ENCODE results near the gene C20orf204.
A peak's percentile ranks its signal among the peaks of the same experiment; 100 is the strongest.

Gene C20orf204

GRCh38 chr20:64027981-64028685 lies 7.8 kb upstream of the C20orf204 start:
- DNase-seq: no peak

DNA sequence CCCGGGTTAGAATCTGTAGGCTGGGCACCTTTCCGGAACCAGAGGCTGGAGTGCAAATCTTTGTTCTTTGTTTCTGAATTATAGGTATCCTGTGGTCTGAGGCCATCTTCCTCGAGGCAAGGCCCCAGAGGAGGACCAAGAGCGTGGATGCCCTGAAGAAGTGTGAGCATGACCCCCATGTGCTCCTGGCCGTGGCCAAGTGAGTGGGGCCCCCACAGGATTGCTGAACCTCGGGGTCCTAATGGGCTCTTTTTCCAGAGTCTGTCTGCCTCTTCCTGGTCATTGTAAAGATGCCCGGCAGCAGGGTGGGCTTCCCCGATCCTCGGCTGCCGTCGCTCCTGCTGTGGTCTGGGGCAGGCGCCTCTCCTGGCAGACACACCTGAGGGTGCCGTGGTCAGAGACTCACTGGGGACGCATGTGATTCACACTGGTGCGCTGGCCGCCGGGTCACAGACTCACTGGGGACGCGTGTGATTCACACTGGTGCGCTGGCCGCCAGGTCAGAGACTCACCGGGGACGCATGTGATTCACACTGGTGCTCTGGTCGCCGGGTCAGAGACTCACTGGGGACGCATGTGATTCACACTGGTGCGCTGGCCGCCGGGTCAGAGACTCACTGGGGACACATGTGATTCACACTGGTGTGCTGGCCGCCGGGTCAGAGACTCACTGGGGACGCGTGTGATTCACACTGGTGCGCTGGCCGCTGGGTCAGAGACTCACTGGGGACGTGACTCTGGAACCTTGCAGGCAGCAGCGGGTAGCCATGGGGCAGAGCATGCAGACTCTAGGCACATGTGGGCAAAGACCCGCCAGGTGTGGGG lies 6.5 kb upstream of the C20orf204 start:
- DNase-seq: no peak

DNA sequence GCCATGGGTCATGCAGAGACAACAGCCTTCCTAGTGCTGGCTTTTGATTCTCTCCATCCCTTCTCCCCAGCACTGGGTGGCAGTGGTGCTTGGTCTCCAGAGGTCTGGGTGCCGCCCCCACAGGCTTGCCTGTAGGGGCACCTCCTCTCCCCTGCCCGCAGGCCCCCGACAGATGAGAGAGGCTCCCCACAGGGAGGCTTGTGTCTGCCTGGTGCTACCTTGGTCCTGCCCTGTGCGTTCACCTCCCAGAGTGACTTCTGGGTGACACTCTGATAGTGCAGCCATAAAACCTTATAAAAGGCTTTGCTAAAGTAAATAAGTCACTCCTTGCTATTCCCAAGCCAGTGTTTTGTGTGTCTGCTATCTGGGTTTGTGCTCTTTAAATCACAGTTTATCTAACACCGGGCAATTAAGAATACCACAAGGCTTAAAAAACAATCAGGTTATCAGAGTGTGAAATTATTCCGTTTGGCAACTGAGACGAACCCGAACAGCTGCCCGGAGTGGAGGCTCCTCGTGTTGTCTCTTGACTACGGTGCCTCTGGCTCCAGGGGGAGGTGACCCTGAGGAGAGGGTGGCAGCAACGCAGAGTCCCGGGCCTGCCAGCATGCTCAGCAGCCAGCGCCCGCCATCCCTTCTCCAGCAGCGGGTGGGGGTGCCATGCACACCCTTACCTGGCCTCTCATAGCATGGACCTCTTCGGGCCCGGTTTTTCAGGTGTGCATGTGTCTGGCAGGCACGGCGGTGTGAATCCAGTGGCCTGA lies 5.4 kb upstream of the C20orf204 start:
- DNase-seq: no peak

DNA sequence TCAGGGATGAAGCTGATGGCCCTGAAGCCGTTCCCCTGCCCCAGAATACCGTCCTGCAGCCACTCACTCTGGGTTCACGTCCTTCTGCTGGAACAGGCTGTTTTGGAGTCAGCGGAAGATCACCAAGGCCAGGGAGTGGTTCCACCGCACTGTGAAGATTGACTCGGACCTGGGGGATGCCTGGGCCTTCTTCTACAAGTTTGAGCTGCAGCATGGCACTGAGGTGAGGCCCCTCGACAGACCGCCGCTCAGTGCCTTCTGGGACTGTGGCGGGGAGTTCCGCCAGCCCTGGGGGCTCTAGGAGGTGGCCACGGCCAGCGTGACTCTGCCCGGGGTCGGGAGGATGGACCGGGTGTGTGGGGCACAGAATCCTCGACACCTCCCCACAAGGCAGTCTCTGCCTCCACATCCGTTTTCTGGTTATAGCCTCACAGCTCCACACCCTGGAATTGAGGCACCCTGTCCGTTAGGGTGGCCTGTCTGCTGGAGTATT lies 4.1 kb upstream of the C20orf204 start:
- DNase-seq: no peak

- DNase-seq: no peak
Observed at GRCh38 chr20:64032706-64033624, 3.0 kb upstream of the C20orf204 start.

DNA sequence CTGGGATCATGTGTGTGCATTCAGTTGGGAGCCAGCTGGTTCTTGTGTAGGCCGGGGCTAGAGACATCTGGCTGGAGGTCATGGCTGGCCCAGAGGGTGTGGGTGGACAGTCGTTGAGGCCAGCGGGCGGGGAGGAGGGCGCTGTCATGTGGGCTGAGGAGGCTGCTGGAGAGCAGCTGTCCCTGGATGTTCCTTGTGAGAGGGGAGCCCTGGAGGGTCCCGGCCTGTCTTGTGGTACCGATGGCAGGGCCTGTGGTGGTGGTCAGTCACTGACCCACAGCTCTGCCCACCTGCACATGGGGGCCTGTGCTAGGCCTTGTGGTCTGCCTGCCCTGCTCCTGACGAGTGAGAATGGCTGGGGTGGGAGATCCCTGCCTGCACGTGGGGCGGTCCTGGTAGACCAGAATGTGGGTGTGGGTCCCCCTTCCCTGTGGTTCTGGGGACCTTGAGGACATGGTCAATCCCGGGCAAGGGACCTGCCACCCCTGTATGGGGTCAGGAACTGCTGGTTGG lies 1.9 kb upstream of the C20orf204 start:
- no peak for DNase-seq

DNA sequence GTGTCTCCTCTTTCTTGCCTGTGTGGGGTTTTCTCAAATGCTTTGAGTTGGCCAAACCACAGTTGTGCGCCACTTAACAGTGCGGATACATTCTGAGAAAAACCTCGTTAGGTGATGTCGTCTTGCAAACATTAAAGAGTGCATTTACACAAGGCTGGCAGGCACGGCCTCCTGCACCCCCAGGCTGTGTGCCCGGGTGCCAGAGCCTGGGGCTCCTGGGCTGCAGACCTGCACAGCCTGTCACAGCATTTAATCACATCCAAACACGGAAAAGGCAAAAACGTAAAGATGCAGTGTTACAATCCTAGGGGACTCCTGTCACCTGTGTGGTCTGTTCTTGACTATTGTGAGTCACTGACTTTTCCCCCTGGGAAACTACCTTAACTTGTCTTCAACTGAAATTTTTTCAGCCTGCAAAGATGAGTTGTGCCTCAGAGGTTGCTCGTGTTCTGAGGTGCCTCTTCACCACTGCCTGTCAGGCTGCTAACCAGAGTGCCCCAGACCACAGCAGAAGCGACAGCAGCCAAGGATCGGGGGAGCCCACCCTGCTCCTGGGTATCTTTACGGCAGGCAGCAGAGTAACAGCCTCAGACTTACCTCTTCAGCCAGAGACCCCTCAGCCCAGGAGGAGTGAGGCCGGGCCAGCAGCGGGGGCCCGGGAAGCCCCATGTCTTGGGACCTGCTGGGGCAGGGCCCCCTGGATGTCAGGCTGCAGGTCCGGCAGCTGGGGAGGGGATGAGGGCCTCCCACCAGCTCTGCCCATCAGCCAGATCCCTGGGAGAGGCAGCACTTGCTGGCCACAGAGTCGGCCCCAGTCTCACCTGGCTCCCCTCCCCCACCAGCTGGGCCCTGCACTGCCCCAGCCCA lies 683 bp upstream of the C20orf204 start:
- DNase-seq: peak; percentile 43

DNA sequence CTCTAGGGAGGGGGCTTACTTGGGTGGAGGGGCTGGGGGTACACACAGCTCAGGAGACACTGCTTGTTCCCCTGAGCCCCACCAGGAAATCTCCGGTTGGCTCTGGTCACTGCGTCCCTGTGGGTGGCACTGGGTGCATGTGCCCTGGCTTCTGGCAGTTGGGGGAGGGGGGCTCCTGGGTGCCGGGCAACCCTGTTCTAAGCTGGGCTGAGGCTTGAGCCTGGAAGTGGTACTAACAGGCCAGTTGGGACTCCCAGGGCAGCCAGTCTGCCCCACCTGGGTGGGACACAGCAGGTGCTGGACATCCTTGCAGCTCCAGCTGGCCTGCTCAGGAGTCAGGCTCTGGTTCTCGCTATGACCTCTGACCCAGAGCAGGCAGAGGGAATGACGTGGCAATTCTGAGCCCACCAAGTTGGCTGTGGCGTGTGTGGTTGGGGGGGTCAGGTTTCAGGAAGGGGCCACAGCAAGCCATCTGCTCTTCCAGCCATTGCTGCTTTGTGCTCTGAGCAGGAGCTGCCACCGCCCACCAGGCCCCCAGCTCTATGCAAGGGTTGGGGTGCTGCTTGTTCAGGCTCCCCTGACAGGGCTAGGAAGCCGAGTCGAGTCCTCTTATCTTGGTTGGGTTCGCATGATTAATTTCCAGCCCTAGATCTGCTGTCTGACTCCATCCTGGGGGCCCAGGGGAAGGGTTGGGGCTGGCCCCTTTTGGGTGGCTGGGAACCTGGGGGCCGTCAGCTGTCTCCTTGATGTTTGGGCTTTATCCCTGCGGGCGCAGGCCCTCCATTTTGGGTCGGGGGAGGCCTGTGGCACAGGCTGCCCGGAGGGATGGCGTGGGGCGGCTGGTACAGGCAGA lies 590 bp downstream of the C20orf204 start:
- no peak for DNase-seq

GRCh38 chr20:64037199-64037497 lies 1.2 kb downstream of the C20orf204 start:
- DNase-seq: no peak

DNA sequence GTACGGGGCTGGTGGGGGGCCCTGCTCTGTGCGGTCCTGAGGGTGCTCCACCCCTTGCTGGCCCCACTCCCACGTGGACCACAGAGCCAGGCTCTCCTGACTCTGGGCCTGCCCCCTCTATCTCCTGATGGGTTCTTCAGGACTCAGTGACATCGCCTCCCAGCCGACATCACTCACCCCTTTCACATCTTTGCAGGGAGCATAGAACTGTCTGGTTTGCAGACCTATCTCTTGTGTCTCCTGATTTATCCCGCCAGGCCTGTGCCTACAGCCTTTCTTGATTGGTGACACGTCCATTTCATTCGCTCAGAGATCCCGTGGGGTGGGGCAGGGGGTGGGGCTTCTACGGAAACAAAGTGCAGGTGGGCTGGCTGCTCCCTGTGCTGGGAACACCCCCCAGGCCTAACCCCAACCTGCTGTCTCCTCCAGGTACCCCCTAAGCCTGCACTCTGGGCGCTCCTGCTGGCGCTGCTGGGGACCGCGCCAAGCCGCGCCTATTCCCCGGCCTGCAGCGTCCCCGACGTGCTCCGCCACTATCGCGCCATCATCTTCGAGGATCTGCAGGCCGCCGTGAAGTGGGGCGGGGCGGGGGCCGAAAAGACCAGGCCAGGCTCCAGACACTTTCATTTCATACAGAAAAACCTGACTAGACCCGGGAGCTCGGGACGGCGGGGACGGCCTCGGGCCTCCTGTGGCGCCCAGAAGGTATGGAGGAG lies 1.7 kb downstream of the C20orf204 start:
- DNase-seq: peak; percentile 29

DNA sequence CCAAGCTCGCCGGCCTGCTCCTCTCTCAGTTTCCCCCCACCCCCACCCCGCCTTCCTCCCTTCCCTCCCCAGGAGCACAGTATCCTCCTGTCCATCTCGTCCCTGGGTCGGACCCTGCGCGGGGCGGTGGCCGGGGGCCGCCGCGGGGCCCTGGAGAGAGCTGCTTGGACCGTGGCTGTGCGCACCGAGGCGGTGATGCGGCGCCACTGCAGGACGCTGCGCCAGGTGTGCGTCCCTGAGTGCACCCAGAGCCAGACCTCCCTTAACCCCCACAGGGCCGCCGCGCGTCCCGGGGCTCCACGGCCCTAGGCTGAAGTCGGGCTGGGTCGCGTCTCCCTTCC lies 2.2 kb downstream of the C20orf204 start:
- DNase-seq: no peak

DNA sequence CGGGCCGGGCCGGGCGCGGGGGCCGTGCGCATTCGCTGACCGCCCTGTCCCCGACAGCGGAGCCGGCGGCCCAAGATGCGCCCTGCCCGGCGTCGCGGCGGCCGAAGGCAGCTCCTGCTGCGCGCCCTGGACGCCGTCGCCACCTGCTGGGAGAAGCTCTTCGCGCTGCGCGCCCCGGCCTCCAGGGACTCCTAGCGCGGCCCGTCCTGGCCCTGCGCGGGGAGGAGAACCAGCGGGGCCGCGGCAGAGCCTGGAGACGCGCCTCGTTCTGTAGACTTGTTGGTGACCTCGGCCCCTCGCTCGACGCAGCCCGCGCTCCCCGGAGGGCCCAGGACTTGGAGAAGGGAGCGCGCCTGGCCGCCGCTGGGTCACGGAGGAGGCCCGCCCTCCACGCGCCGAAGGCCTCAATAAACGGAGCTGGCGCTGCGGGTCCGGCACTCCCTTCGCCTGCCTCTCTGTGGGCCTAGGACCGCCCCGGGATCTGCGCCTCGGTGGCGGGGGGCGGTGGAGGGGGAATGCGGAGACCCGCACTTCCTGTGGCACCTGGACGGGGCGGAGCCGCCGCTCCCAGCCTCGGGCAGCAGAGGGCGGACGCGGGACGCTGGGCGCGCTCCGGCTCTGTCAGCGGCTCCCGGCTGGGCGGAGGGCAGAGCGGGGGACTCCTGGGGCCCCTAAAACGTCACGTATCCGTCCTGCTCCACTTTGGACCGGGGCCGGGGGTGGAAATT lies 2.7 kb downstream of the C20orf204 start:
- peak; percentile 82 for DNase-seq

DNA sequence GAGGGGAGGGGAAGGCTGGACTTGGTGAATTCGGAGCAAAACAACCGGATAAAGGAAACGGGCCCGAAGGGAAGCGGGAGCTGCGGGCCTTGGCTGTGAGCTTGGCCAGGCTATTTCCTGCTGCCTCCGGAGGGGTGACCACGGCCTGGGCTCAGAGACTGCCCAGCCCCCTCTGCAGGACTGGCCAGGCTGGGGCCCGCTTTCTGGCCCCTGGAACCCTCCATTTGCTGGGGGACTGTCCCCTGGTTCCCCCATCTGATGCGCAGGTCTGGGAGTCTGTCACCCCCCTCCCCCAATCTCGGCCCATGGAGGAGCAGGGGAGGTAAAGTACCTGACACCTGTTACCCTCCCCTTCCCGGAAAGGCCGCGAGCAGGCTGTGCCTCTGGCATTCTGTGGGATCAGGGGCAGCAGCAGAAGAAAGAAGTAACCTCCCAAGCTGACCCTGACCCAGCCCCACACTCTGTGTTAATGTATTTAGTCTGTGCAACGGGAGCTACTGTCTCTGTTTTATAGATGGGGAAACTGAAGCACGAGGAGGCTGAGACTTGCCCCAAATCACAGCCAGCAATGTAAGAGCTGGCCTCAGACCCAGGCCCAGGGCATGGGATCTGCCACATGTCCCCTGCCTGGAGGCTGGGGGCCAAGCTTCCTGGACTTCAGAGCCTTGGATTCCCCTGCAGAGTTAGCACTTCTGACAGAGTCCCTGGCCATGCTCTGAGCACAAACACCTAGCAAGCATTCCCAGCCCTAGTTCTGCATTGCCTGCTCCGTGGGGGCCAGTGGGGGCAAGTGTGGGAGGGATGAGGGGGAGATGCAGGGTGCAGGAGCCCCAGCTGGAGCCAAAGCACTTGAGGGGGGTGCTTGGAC lies 3.5 kb downstream of the C20orf204 start:
- no peak for DNase-seq

GRCh38 chr20:64040231-64041039 lies 4.5 kb downstream of the C20orf204 start:
- no peak for DNase-seq

DNA sequence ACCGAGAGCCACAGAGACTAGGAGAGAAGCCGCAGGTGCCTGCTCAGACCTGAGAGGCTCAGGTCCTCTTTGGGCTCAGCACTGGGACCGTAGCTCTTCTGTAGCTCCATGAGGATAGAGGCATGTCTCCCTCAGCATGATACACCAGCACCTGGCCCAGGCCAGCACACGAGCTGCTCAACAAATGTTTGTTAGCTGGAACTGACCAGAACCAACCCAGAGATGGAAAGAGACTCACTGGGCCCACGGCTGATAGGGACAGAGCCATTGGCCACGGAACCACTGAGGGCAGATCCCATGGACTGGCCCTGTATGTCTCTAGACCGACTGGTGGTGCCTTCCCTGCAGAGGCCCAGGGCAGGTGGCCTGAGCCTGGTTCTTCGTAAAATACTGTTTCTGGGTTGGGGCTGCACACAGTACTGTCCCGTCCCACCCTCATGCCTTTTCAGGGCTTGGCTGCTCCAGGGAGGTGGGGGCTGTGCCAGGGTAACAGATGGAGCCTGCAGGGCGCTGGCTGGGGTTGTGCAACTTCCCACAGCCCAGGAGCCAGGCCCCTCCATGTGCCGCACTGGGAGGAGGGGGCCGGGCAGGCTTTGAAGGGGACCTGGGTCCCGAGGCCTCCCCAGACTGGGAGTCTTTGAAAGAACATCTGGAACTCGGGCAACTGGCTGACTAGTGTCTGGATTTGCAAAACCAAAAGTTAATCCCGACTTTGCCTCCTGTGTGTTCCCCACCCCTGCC lies 5.2 kb downstream of the C20orf204 start:
- no peak for DNase-seq

- no peak for DNase-seq
Observed at GRCh38 chr20:64041781-64042053, 5.7 kb downstream of the C20orf204 start.

Data from activated CD4-positive, alpha-beta T cell treated with anti-CD3 and anti-CD28 coated beads for 48 hours (primary cell).